Forelimb muscle (tissue), 1 donor: ENCODE data around the gene PALM2AKAP2. TPM values are rescaled to one million over a fixed set of nuclear protein-coding genes. Genes with fewer than 3 reads are reported as not detected.
"Not testable (repeated sequence)": the region's sequence is repeated elsewhere in the genome, so short reads cannot be mapped to it uniquely, and the experiment has no call there.

Source experiments
- DNase-seq: peaks from one replicate; pipeline ENCODE4 v3.0.0-alpha.2; 2013; ENCODE audit warnings: low read depth
- polyA plus RNA-seq: library from polyadenylated mRNA; unstranded; fragments of 120-200 nt; gene quantifications from one replicate; pipeline ENCODE4 v1.2.1, GENCODE V29; 2013; ENCODE audit not compliant: insufficient read length

PALM2AKAP2 gene
- polyA plus RNA-seq, 1 donor: 30.6 TPM

GRCh38 chr9:109805050-109805449 is 25.1 kb downstream of the PALM2AKAP2 start:
- no peak for DNase-seq

GRCh38 chr9:109806506-109807115 is 26.6 kb downstream of the PALM2AKAP2 start:
- no peak for DNase-seq

GRCh38 chr9:109811876-109812275 is 31.9 kb downstream of the PALM2AKAP2 start:
- no peak for DNase-seq

- DNase-seq: no peak
Observed at GRCh38 chr9:109812331-109812730, 32.3 kb downstream of the PALM2AKAP2 start.

GRCh38 chr9:109812818-109813281 is 32.9 kb downstream of the PALM2AKAP2 start:
- DNase-seq: no peak

DNA sequence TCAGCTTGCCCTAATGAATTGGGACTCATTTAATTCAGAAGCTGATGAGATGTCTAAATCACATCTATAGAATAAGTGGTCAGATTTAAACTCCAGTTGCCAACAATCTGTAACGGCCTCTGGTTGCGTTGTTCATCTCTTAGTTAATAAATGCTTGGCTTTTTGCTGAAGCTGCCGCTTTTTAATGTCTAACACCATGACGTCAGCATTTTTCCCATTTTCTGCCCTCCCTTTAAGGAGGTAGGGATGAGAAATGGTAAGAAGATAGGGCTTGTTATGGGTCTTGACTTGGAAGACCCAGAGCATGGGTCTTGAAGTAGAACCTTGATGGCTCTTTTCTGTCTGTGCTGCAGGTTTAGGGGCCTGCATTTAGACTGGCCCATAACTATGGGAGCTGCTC is 33.3 kb downstream of the PALM2AKAP2 start:
- no peak for DNase-seq

DNA sequence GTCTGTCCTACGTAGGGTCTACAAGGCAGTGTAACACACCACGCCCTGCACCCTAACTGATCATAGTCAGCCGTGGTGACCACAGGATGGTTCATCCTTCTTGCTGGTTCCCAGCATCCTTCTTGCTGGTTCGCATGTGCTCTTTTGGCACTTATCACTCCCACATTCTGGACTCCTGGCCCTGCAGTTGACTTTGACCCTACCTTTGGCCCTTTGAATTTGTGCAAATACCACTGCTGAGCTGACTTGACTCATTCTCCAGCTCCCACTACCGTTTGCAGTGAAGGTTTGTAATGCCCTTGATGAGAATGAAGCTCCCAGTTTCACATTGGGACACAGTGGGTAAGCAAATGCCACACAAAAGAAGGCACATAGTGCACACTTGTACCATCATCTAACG is 33.8 kb downstream of the PALM2AKAP2 start:
- no peak for DNase-seq

DNA sequence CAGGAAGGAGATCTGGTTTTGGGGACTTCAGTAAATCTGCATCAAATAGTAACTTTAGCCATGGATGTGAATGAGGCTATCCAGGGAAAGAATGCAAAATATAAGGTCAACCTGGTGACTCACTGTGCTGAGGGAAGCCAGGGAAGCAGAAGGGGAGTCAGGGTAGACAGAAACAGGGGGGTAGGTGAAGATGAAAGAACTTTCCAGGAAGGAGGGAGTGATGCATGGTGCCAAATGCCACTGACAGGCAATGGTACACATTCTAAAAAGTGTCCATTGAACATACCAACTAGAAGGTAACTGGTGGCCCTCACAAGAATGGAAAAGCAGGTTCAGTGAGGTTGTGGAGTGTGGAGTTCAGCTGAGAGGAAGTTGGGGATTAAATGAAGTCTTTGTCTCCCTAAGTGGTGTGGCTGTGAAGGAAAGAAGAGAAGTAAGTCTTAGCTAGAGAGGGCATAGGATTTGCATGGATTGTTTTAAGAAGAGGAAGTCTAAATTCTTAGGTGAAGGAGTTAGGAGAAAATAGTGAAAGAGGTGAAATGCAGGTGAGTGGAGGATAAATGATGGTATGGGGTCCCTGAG is 35.5 kb downstream of the PALM2AKAP2 start:
- DNase-seq: no peak

DNA sequence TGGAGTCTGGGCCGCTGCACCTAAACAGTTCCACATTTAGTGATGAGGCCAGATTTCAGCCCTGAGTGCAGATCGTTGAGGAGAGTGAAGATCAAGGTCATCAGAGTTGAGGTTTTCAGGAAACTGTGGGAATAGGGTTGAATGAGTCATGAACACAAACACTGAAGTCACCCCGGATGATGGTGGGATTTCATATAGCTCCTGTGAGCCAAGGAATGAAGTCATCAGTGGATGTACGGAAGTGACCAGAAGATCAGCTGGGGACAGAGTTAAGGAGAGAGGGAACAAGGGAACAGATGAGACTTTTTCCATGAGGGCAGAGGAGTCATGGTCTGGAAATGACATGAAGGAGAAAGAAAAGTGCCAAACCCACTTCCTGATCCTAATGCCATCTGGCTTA is 36.5 kb downstream of the PALM2AKAP2 start:
- no peak for DNase-seq

DNA sequence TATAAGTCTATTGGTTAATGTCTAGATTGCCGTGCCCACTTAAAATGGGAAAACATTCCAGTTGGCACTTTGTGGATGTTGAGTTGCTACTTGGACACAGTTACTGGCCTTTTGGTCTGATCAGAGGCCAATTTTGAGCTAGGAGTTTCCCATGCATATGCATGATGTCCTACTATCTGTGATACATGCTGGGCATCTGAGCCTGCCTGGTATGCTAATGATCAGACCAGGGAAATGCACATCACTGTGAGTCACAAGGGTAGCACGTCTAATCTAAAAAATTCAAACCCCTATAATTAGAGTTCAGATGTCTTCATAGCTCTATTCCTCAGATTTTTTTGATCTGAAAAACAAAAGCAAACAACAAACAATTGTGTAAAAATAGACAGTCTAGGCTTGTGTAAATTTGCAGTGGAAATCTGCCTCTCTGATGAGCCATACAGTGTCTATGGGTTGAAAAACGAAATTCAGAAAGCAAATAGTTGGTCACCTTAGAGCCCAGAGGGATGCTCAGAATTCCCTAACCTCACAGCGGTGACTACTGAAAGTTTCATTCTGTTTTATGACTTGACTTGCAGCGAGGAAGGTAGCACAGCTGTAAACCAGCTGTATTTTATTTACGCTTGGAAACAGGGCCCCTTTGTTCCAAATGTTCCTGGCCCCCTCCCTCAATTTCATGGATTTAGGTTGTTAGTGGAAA is 37.3 kb downstream of the PALM2AKAP2 start:
- no peak for DNase-seq

GRCh38 chr9:109817846-109818472 is 38.0 kb downstream of the PALM2AKAP2 start:
- DNase-seq: peak; percentile 95

DNA sequence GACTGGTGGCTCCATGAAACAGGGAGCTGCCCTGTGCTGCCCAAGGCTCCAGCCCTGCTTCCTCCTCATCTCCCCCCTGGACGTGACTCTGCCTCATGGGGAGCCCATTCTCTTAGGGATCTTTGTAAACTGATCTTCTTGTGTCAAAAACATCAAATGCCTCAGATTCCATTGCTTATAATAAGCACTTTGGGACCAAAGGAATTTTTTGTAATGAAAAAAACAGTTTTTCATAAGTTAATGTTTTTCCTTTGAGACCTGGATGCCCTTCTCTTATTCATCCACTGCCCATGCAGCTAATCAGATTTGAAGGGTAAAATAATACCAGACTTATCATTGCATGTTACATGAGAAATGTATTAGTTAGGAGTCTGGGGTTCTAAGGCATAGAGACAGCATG is 41.7 kb downstream of the PALM2AKAP2 start:
- no peak for DNase-seq

DNA sequence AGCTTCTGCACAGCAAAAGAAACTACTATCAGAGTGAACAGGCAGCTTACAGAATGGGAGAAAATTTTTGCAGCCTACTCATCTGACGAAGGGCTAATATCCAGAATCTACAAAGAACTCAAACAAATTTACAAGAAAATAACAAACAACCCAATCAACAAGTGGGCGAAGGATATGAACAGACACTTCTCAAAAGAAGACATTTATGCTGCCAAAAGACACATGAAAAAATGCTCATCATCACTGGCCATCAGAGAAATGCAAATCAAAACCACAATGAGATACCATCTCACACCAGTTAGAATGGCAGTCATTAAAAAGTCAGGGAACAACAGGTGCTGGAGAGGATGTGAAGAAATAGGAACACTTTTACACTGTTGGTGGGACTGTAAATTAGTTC is 45.4 kb downstream of the PALM2AKAP2 start:
- not testable (repeated sequence) for DNase-seq

DNA sequence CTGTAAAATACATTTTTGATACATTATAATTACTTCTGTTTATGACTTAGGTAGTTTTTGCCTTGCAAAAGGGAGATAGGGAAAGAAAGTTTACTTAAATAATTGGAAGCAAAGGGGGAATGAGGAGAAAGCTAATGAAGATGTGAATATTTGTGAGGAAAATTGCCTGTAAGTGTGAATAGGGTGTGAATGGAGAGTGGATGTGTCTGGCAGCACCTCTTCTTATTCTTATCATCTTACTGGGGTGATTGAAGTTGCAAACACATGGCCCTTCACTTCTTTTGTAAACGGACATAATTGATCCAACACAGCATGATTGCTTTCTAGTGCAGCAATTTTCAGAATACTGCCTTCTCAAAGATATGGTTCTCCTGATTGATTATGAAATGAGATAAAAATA is 46.6 kb downstream of the PALM2AKAP2 start:
- DNase-seq: no peak

- no peak for DNase-seq
Observed at GRCh38 chr9:109828254-109828653, 48.3 kb downstream of the PALM2AKAP2 start.
